NB4 (cell line): ENCODE measurements around the gene EPS8.

Experiments
- CTCF ChIP-seq: IDR thresholded peaks from one replicate; pipeline ENCODE4 v1.5.1; 2012; ENCODE audit warnings: low read depth, low read length
- MAX ChIP-seq: IDR thresholded peaks from 2 replicates; pipeline ENCODE4 v1.6.1; 2011; ENCODE audit warnings: low read depth, low read length

- no peak for TF ChIP-seq CTCF
- TF ChIP-seq MAX: no peak
These were observed 78.2 kb downstream of the EPS8 start for GRCh38 chr12:15710860-15711510.
